Measurements from ENCODE around the gene PIPOX.

The PIPOX gene, protein sequence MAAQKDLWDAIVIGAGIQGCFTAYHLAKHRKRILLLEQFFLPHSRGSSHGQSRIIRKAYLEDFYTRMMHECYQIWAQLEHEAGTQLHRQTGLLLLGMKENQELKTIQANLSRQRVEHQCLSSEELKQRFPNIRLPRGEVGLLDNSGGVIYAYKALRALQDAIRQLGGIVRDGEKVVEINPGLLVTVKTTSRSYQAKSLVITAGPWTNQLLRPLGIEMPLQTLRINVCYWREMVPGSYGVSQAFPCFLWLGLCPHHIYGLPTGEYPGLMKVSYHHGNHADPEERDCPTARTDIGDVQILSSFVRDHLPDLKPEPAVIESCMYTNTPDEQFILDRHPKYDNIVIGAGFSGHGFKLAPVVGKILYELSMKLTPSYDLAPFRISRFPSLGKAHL

DNA sequence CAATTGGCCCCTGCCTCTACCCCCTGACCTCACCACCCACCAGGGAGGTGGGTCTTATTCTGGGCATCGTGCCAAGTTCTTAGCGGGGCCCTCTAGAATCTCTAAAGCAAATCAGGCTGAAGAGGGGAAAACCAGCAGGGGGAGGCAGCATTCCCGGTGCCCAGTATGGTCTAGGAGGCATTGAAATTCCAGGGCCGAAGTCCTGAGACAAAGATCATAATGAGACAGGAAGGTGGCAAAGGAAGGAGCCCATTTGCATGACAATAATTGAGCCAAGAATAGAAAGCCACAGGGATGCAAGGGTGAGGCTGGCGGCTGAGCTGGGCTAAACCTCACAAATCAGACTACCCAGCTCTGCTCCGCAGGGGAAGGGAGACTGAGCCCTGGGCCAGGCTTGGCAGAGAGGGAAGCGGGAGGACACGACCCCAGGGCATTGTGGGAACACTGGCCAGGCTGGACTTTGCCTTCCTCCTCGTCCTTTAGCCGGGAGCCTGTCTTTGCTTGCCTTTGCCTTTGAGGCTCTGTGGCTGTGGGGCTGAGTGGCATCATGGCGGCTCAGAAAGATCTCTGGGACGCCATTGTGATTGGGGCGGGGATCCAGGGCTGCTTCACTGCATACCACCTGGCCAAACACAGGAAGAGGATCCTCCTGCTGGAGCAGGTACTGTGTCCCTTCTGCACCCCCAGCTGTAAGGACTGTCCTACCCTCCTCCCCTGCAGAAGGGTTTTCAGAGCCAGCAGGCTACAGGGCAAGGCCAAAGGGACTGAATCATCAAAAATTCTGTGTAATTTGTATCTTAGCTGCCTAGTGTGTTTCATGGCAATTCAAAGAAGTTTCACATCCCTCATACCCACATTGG lies at the start of gene PIPOX:
PIPOX (plus strand) TSS at position 463 of the 860 bp plus-strand sequence; CDS start at position 548, 85 bp downstream.
- no peak for FAIRE-seq

DNA sequence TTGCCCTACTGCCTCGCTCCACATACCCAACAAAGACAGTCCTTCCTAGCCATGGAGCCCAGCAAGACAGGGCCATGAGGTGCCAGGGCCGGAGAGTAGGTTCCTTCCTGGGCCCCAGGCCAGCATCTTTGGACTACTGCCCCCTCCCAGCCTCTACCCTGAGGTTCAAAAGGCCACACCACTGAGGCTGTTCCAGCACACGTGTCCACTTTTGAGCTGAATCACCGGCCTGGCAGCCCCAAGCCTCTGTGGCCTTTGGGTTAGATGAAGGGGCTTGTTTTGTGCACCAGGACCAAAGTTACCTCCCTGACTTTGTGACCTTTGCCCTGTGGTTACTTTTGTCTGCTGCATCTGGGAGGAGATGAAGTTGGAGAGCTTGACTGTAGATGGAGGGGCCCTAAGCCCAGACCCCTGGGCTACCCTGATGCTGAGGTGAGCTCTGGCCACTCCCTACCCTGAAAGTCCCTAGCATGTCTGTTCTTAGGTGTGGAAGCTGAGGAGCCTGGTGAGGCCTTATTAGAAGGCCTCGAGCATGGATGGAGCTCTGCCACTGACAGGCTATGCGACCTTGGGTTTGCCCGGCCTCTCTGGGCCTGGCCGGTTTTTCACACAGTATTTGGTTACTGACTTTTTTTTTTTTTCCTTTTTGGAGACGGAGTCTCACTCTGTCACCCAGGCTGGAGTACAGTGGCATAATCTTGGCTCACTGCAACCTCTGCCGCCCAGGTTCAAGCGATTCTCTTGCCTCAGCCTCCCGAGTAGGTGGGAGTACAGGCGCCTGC lies 49.1 kb upstream of the PIPOX start:
- no peak for FAIRE-seq

DNA sequence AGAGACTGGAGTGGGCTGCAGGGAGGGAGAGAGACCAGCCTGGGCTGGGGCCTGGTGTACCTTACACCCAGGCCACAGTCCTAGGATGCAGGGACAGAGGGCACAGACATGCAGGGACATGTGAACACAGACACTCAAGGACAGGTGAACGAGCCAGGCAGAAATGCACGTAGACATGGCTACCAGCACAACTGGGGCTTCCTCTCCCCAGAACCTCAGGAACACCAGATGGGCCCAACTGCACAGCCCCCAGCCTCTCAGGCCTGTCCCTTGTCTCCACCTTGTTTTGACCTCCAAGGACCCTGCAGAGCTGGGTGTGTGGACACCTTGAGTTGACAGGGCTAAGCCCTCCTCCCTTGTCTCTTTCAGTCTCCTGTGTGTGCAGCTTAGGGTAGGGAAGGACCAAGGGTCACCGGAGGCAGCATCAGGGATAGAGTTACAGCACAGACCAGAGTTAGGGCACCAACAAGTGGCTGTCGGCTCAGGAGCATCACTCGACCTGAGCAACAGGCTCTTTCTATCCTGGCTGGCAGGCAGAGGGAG lies 46.3 kb upstream of the PIPOX start:
- no peak for FAIRE-seq

DNA sequence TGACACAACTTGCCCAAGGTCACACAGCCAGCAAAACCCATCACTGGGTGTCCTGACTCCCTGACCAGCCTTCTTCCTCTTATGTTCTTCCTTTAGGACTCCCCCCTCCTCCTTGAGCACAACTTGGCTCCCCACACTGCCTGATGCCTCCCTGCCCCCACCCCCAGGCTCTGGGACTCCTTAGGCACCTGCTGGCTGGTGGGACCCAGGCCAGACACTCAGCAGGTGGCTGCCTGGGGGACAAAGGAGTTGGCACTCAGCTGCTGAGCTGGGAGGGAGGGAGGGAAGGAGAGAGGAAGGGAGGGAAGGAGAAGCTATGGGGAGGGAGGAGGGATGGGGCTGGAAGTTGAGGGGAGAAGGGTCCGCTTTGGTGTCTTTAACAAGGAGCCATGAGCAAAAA lies 45.1 kb upstream of the PIPOX start:
- FAIRE-seq: no peak

DNA sequence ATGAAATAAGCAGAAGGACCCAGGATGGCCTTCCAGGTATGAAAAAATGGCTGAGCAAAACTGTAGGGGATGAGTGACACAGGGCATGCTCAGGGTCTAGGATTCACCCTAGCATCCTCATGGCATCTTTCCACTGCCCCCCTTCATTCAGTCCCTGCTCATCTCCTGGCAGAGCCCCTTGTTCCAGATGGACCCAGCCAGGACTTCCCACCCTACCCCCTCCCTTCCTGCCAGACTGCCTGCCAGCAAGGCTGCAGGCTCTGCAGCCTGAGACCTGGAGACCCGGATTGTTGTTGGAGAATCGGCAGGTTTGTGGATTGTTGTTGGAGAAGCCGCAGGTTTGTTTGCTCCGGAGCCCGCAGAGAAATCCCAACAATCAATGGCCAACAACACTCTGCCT lies 43.7 kb upstream of the PIPOX start:
- no peak for FAIRE-seq

DNA sequence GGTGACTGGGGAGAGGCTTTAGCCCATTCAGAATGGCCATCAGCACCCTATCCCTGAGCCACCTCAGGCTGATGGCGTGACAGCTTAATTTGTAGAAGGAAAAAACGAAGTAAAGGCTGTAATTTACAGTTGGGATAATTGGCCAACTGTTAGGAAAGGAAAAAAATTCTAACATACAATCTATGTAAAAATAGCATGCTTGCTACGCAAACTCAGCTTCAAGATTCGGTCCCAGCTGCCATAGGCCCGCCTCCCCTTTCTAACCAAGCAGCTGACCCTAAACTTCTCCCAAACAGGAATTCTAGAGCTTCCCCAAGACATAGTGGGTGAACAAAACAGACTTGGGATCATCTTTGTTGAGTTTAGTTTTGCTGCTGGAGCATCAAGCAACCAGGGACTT lies 42.0 kb upstream of the PIPOX start:
- FAIRE-seq: no peak

DNA sequence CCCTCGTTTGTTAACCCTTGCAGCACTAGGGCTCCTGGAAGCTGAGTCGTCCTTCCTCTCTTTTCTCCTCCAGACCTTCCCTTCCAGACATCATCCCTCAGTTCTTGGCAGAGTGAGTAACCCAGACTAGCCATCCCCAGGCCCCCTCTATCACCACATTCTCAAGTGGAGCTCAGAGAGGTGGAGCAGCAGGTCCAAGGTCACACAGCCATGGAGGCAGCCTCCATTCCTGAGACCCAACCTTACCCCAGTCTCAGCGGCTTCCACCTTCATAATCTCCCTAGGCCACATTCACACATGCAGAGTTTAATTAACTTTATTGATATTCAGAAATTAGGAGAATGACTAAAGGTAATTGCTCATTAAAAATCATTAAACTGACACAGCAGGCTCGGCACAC lies 40.1 kb upstream of the PIPOX start:
- no peak for FAIRE-seq

DNA sequence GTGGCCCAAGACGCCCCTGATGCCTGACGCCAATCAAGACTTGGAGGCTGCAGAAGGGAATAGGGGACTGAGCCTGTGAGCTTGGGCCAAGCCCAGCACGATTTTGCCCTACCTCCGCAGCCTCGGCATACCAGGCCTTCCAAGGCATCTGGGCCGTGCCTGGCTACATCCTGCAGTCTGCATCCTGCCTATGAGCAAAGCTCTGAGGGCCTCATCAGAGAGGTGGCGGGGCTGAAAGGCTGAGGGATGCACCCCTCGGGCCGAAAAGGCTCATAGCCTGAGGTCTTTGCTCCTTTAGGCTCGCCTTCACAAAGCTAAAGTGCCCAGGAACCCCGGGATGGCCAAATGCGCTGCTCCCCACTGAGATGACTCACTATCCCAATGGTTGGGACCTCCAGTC lies 39.7 kb upstream of the PIPOX start:
- no peak for FAIRE-seq

DNA sequence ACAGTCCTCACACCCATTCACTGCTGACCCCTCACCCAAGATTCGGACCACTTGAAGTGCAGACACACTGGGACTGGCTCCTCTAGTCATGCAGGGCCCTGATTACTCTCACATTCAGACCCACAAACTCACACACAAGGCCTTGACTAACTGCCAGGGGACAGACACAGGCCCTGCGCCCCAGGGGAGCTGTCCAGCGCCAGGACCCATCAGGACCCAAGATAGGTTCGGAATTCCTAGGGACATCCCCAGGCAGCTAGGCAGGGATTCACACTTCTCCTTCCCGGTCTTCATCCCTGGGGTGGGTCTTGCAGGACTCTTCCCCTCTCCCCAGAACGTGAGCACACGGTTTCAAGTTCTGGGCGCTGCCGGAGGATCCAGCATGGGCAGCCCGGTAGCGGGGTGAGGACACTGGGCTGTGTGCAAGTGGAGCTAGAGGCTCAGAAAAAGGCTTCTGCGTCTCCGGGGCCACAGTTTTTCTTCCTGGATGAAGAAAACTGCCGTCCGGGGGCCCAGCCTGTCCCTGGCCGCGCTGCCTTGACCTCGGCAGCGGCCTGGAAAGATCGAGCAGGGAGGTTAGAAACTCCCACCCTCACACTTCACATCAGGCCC lies 38.8 kb upstream of the PIPOX start:
- FAIRE-seq: no peak

DNA sequence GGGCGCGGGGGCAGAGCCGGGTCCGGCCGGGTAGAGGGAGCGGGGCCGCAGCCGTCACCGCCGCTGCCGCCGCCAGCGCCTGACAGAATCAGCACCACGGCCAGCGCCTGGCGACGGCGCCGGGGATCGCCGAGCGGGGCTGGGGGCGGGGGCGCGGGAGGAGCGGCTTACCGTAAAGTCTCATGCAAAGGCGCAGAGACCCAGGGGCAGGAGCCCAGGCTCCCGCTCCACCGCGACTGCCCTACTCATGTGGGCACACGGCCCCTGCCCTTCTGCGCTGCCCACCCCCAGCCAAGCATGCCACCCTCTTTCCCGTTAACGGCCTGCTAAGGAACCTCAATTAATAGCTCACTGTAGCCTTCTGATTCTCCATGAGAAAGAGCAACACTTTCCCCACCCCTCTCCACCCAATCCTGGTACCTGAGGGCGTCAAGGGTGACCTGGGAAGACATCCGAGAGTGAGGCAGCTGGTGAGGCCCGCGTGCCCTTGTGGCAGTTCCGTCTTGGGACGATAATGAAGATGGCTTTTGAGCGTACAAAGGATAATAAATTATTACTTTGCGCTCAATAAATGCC lies 36.9 kb upstream of the PIPOX start, which contains the start of gene SEZ6:
SEZ6 (minus strand) TSS at position 98 of the 576 bp plus-strand sequence. CDS start 164 bp downstream, outside the sequence.
- FAIRE-seq: no peak

DNA sequence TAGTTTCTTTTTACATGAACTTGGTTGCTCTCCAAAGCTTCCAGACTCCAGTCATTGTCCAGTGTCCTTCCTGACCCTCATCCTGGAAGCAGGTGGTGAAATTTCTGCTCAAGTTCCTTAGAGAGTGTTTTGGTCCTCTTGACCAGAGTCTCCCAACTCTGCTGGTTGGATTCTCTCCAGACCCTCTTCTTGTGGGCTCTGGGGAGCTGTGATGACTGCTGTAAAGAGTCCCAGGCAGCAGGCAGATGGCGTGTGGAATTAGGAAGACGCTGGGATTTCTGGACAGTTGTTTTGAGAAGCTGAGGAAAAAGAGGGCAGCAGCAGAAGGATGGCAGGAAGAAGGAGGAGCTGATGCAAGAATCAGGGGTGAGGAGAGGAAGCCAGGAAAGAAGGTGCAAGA lies 35.5 kb upstream of the PIPOX start:
- no peak for FAIRE-seq

DNA sequence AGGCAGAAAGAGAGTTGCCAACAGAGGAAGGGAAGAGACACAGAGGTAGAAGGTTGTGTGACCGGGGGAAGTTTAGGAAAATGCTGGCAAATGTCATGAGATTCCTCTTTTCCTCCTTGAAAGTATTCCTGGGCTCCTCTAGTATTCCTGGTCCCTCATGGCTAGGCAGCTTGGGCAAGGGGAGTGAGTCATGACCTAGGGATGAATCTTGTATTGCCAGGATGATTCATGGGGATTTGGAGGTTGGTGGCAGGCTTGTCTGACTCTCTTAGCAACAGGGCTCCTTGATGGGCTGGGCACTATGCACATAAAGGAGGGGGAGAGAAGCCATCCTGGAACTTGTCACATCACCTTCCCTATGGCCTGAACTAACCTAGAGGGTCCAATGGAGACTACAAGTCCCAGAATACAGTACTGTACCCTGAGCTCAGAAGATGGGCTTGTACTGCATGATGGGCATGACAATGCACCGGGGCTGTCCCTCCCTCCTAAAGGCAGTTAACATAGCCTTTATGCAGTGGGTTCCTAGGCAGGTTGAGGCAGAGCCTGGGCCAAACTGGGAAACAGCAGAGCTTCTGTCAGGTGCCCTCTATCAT lies 35.0 kb upstream of the PIPOX start:
- no peak for FAIRE-seq

DNA sequence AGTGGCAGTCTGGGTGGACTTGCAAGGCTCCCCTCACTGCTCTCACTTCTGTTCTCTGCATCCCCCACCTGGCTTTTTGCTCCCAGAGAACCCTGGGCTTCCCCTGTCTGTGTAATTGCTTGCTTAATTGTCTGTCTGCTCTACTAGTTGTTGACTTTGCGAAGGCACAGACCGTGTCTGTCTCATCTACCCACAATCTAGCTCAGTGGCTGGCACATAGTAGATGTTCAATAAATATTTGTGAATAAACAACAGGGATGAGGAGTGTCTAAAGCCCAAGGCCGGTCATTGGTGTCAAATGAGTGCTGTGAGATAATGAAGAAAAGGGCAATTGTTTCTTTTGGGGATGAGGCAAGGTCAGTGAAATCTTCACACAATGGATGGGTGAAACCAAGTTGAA lies 34.4 kb upstream of the PIPOX start:
- FAIRE-seq: no peak

DNA sequence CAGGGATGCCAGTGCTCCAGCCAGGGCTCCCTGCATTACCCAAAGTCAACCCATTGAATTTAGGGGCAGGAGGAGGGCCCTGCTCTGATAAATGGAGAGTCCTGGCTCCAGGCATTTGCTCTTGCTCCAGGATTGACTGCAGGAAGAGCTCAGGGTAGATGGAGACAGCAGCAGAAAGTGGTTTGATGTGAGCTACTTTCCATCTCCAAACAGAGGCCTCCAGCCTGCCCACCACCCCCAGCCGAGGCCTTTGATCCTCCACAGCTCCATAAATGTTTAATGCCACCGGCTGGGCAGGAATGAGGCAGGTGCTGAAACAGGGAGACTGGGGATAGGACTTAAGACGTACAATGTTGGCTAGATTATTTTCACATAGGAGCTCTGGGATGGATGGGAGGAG lies 32.8 kb upstream of the PIPOX start:
- no peak for FAIRE-seq

DNA sequence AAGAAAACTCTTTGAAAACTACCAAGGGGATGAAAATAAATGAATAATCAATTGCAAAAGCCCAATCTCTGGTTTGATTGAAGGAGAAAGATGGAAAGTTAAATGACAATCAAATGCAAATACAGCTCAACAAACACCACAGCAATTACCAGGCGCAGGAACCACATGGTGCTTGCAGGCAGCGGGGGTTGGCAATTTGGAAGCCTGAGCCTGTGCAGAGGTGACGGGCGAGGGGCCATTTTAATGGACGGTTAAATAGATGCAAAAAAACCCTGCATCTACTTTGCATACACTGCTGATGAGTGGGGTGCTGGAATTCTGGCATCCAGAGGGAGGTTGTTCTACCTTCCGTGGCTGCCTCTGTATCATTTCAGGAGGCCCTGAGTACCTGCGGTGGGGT lies 32.4 kb upstream of the PIPOX start:
- FAIRE-seq: no peak

DNA sequence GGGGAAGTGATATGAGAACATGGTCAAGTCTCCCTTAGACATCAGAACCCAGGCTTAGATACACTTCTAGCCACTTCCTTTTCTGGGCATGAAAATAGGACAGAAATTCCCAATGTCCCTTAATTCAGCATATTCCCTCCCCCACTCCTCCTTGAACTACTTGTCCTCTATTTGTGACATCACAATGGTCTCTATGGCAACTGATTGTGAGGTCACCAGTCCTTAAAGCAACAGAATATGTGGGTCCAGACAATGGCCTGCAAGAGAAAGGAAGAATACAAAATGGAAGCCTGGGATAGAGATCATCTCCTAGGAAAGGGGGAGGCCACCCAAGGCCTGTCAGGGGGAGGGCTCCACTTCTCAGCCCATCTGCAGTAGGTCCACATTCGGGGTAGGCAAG lies 30.4 kb upstream of the PIPOX start:
- FAIRE-seq: no peak

DNA sequence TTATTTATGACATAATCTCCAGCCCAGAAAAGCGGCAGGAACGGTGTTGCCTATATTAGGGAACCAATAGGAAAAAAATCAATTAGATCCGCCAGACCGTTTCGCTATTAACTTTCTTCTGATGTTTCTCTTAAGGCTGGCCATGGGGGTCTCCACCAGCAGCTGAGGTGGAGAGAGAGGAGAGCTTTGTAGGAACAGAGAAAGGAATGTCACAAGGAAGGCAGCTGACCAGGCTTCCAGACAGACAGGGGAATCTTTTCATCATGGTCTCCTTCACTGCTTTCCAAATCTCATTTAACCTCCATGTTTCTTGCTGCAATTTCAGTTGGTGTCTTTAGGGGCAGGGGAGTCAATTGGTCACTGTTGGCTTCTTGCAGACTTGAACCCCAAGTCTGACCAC lies 28.2 kb upstream of the PIPOX start:
- no peak for FAIRE-seq

DNA sequence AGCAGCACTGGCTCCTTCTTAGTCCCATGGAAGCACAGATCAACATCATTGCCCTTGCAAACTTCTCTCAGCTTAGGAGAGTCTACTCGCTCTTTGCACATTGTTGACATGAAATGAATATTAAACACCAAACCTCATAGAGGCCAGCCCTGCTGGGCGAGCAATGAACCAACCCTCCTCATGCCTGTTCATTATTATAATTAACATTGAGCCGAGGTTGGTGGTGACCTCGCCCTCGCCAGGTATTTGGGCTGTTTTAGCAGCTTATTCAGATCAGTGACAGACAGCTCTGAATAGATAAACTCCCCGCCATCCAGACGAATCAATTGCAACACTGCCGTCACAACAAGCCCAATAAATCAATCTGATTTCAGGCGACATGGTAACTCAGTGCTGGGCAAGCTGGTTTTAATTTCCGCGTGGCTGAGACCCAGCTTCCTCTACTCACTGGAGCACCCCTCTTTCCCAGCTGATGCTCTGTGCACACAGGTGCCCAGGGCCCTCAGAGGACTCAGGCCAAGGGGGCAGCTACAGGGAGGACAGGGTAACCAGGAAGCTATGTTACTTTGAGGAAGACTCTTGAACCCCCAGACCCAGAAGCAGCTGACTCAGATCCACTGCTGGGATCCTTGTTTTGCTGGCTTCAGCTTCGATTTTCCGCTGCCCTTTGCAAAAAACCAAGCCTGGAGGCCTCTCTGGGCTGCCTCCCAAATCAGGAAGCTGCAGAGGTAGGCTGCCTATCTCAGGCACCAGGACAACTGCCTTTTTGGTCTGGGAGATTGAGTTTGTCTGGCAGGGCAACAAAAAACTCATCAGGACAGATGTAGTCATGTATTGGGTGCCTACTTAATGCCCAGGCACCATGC lies 26.4 kb upstream of the PIPOX start:
- FAIRE-seq: no peak

DNA sequence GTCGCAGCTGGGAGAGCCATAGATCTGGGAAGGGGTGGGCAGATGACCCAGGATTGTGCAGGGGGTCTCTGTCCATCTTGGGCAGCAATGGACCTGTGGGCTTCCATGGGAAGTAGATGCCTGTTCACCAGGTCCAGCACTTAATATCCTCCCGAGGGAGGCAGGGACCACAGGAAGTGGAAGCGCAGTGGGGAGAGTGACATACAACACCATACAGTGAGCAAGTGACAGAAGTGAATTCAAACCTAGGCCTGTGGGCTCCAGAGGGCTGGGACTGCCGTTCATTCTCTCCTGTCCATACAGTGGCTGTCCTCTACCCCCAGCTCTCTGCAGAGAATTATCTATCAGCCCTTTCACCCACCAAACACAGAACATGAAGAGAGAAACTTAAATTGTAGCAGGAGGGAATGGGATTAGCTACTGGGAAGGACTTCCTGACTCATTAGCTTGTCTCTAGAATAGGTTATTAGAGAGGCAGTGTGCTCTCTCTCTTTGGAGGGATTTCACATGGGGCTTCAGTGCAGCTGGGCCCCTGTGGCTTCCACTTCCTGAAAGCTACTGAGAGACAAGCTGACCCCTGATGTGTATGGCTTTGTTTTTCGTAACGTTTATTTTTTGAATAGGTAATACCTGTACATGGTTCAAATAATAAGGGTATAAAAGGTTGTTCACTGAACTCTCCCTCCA lies 24.0 kb upstream of the PIPOX start:
- FAIRE-seq: no peak

Measured in G401.6 (cell line).